Stromal cell of bone marrow (primary cell): ENCODE data around the gene MPHOSPH6.
"Not testable (repeated sequence)": the region's sequence is repeated elsewhere in the genome, so short reads cannot be mapped to it uniquely, and the experiment has no call there.

Experiments
- DNase-seq: peaks from one replicate; pipeline ENCODE4 v3.0.0-alpha.2; 2012; ENCODE audit warnings: low read depth

MPHOSPH6 gene

GRCh38 chr16:82118749-82119148 lies 51.3 kb downstream of the MPHOSPH6 start:
- DNase-seq, result no peak

- DNase-seq, result no peak
Measured at GRCh38 chr16:82116535-82116934, 53.5 kb downstream of the MPHOSPH6 start.

- DNase-seq, result no peak
Measured at GRCh38 chr16:82113741-82114140, 56.3 kb downstream of the MPHOSPH6 start.

GRCh38 chr16:82111944-82112343 lies 58.1 kb downstream of the MPHOSPH6 start:
- no peak for DNase-seq

GRCh38 chr16:82109266-82109665 lies 60.8 kb downstream of the MPHOSPH6 start:
- DNase-seq, result not testable (repeated sequence)

GRCh38 chr16:82108774-82109173 lies 61.2 kb downstream of the MPHOSPH6 start:
- DNase-seq, result no peak

- no peak for DNase-seq
Measured at GRCh38 chr16:82108100-82108499, 61.9 kb downstream of the MPHOSPH6 start.

GRCh38 chr16:82105107-82105506 lies 64.9 kb downstream of the MPHOSPH6 start:
- no peak for DNase-seq
